Brain microvascular endothelial cell (primary cell): ENCODE results near the gene TFB1M.

Experiments
- DNase-seq: peaks from one replicate; pipeline ENCODE4 v3.0.0-alpha.2; 2020
- H3K27ac ChIP-seq: fragments of 250-450 bp; sonication (Bioruptor Pico); 2 replicates; pipeline ENCODE4 v1.5.1; 2020; ENCODE audit warnings: mild to moderate bottlenecking, moderate library complexity
- H3K27me3 ChIP-seq: fragments of 250-450 bp; sonication (Bioruptor Pico); replicated peaks from 2 replicates; pipeline ENCODE4 v1.5.1; 2020; ENCODE audit warnings: mild to moderate bottlenecking
- H3K36me3 ChIP-seq: fragments of 250-450 bp; sonication (Bioruptor Pico); replicated peaks from 2 replicates; pipeline ENCODE4 v1.5.1; 2020; ENCODE audit warnings: mild to moderate bottlenecking
- H3K4me3 ChIP-seq: 2 replicates; pipeline ENCODE4 v1.5.1; 2011; ENCODE audit warnings: low read depth, mild to moderate bottlenecking, control low read depth, low read length, moderate library complexity
- in situ Hi-C: cut with HindIII; loops from 2 replicates; pipeline ENCODE4 v1.10.0; 2017; ENCODE audit warnings: low sequenced_read_pairs, low pct_ligation_motif_present
- TF ChIP-seq, protein P1 (sequence below): IDR thresholded peaks from 2 replicates; pipeline ENCODE4 v1.5.1; 2011; ENCODE audit warnings: low read depth, mild to moderate bottlenecking, moderate library complexity, low read length, control low read depth, inconsistent platforms; ENCODE audit errors: missing control alignments

Gene TFB1M

DNA sequence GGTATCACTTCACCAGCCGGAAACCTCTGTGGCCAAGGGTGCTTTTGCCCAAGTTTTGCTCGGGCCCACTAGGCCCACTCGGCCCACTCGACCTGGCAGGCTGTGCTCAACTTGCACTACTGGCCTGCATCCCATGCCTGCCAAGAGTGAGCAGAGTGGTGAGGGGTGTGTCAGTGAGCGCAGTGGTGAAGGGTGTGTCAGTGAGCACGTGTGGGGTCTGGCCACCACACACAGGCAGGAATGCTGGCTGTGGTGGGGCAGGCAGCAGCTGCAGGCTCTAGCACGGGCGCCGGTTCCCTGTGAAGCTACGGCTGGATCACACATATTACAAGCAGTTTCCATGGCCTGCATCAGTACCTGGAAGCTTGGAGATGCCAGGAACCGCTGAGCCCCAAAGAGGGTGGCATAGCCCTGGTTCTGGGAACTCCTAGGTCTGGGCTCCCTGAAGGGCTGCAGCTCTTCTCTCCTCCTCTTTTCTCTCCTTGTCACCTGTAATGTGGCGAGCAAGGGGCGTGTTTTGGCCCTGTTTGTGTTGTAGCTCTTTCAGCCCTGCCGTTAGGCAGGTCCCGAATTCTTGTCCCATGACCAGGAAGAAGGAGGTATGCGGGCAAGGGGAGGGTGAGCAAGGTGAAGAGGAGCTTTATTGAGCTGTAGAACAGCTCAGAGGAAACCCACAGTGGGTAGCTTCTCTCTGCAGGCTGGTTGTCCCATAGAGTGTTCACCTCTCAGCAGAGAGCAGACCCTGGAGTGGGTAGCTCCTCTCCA, 101.5 kb downstream of the TFB1M start:
- Histone ChIP-seq H3K36me3 (no peaks in the 10 kb centered on the region), H3K27ac (no peak overlapping the region), H3K4me3 (no peak overlapping the region), H3K27me3 (no peaks in the 10 kb centered on the region)
- in situ Hi-C loops: no loop called here
- no peak for DNase-seq
- TF ChIP-seq, protein P1, sequence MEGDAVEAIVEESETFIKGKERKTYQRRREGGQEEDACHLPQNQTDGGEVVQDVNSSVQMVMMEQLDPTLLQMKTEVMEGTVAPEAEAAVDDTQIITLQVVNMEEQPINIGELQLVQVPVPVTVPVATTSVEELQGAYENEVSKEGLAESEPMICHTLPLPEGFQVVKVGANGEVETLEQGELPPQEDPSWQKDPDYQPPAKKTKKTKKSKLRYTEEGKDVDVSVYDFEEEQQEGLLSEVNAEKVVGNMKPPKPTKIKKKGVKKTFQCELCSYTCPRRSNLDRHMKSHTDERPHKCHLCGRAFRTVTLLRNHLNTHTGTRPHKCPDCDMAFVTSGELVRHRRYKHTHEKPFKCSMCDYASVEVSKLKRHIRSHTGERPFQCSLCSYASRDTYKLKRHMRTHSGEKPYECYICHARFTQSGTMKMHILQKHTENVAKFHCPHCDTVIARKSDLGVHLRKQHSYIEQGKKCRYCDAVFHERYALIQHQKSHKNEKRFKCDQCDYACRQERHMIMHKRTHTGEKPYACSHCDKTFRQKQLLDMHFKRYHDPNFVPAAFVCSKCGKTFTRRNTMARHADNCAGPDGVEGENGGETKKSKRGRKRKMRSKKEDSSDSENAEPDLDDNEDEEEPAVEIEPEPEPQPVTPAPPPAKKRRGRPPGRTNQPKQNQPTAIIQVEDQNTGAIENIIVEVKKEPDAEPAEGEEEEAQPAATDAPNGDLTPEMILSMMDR: no peak

DNA sequence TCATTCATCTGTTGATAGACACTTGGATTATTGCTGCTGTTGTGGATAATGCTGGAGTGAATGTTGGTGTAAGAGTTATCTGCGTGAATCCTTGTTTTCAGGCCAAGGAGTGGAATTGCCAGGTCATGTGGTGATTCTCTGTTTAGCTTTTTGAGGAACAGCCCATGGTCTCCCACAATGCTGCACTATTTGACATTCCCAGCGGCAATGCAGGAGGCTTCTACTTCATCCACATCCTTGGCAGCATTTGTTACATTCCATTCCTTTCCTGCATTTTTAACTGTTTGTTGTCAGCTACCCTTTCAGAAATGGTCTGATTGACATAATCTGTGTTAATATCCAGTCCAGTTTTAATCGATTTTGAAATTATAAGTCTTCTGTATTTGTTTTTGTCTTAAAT, 102.2 kb downstream of the TFB1M start:
- DNase-seq: no peak
- H3K36me3 ChIP-seq: no peaks in the 10 kb centered on the region
- H3K27me3 ChIP-seq: no peaks in the 10 kb centered on the region
- H3K4me3 ChIP-seq: no peak overlapping the region
- TF ChIP-seq, protein P1: no peak
- H3K27ac ChIP-seq: no peak overlapping the region
- in situ Hi-C loops: no loop called here

DNA sequence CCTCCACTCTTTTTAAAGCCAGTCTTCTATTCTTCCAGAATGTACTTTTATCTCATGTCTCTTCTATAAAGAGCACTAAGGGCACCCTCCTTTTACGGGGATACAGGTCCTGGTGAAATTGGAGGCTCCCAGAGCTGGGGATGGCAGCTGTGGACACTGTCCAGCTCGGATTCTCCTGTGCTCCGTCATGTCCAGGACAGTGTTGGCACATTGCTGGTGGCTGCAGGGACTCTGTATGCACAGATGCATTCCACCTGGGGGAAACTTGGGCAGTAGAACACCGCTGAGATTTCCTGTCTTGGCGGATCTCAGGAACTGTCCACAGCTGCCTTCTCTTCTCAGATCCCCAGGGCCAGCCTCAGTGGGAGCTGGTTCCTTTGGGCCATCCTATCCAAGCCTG, 107.1 kb downstream of the TFB1M start:
- DNase-seq: no peak
- in situ Hi-C loops: no loop called here
- Histone ChIP-seq H3K27ac (no peak overlapping the region), H3K36me3 (no peaks in the 10 kb centered on the region), H3K4me3 (no peak overlapping the region), H3K27me3 (no peaks in the 10 kb centered on the region)
- TF ChIP-seq, protein P1: no peak
